SK-N-SH treated with all-trans-retinoic acid at 6 μM for 48 hours (cell line): ENCODE results near the gene CNTN1.

Experiments
- ARNTL ChIP-seq: fragments of 450-650 bp; formaldehyde crosslinking; IDR thresholded peaks from 2 replicates; pipeline ENCODE4 v1.5.0; 2020; ENCODE audit warnings: low read depth, mild to moderate bottlenecking, moderate library complexity, borderline replicate concordance
- BACH2 ChIP-seq: fragments of 250-450 bp; sonication (Bioruptor Pico); IDR thresholded peaks from 2 replicates; pipeline ENCODE4 v1.9.0; 2021; ENCODE audit warnings: mild to moderate bottlenecking, borderline replicate concordance
- CREB5 ChIP-seq: fragments of 250-450 bp; sonication (Bioruptor Pico); IDR thresholded peaks from 2 replicates; pipeline ENCODE4 v1.5.1; 2020; ENCODE audit warnings: low read depth, mild to moderate bottlenecking, moderate library complexity
- CSRNP3 ChIP-seq: fragments of 250-450 bp; sonication (Bioruptor Pico); IDR thresholded peaks from 2 replicates; pipeline ENCODE4 v1.5.1; 2021; ENCODE audit warnings: mild to moderate bottlenecking, moderate library complexity
- PATZ1 ChIP-seq: fragments of 250-450 bp; sonication (Bioruptor Pico); IDR thresholded peaks from 2 replicates; pipeline ENCODE4 v1.8.0; 2020; ENCODE audit warnings: mild to moderate bottlenecking, moderate library complexity, borderline replicate concordance
- ZFP30 ChIP-seq: fragments of 450-650 bp; formaldehyde crosslinking; IDR thresholded peaks from 2 replicates; pipeline ENCODE4 v1.5.0; 2022; ENCODE audit warnings: mild to moderate bottlenecking, moderate library complexity
- ZNF8 ChIP-seq: fragments of 450-650 bp; formaldehyde crosslinking; IDR thresholded peaks from 2 replicates; pipeline ENCODE4 v1.5.0; 2020; ENCODE audit warnings: mild to moderate bottlenecking, moderate library complexity

DNA sequence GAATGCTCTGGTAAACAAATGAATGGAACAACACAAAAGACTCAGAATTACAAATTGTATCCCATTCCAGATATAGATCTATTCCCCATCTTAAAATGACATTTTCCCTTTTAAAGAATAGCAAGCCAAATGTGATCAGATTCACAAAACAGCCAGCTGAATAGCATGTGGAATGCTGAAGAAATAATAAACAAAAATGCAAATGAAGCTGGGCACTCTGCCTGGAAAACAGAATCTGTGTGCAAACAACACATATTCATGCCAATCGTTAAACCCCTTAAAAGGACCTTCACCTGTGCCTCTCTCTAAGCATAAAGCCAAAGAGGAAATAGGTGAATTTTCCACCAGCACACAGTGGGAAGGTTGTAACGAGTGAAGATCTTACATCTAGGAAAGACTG lies 428.0 kb downstream of the CNTN1 start:
- TF ChIP-seq ARNTL (CRISPR knock-in tag) (no peak), PATZ1 (no peak), CSRNP3 (CRISPR knock-in tag) (no peak), ZFP30 (no peak), ZNF8 (CRISPR knock-in tag) (no peak), CREB5 (CRISPR knock-in tag) (no peak), BACH2 (CRISPR knock-in tag) (no peak)
